ENCODE measurements around the gene PCDH19.

The PCDH19 gene

DNA sequence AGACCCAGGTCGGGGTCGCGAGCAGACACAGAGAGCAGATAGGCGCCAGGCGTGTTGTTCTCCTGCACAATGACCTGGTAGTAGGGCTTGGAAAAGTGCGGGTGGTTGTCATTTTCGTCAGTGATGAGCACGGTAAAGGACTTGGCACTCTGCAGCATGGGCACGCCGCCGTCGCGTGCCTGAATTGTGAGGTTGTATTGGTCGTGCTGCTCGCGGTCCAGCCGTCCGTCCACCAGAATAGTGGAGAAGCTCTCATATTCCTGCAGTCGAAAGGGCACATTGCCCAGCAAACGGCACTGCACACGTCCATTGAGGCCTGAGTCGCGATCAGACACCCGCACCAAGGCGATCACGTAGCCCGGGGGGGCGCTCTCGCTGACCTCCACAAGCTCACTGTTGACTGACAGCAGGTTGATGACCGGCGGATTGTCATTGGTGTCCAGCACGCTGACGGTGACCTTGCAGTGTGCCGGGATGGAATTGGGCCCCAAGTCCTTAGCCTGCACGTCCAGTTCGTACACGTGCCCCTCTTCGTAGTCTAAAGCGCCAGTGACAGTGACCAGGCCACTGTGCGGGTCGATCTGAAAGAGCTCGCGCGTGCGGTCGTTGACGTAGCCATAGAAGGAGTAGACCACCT, 2.8 kb downstream of the PCDH19 start:
- Histone ChIP-seq H3K27me3 (no peaks in the 10 kb centered on the region), H3K9me3 (no peaks in the 10 kb centered on the region), H3K4me1 (no peaks in the 10 kb centered on the region), H3K36me3 (peaks cover 4% of the 10 kb centered on the region; the same call in 1 of the 2 replicates), H3K4me3 (ENCODE audit: low read depth, low read length) (no peak overlapping the region)
- no peak for DNase-seq
- no peak for TF ChIP-seq CTCF (IDR thresholded peaks at IDR 0.05; ENCODE audit: low read depth, low read length)

DNA sequence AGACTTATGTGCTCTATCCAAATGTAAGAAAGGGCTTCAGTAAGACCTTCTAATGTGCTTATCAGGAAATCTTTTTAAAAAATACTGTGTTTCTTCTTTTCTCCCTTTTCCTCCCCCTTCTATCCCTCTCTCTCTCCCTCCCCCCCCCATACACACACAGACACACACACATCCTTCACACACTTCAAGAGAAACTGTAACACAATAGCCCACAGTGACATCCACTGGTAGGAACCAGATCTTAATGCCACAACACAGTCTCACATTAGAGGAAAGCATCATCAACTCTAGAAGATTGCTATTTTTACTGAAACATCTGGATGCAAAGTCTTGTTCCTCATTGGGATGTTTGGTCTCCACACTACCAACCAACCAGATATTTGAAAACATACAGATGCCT, 4.6 kb downstream of the PCDH19 start:
- Histone ChIP-seq H3K4me1 (no peaks in the 10 kb centered on the region), H3K9me3 (no peaks in the 10 kb centered on the region), H3K36me3 (peaks cover 4% of the 10 kb centered on the region; the same call in 1 of the 2 replicates), H3K4me3 (ENCODE audit: low read depth, low read length) (peak overlapping the region; percentile 55), H3K27me3 (no peaks in the 10 kb centered on the region)
- peak; percentile 33 for TF ChIP-seq CTCF (IDR thresholded peaks at IDR 0.05; ENCODE audit: low read depth, low read length)
- DNase-seq, result no peak

- no peaks in the 10 kb centered on the region for H3K9me3 ChIP-seq
- TF ChIP-seq CTCF (IDR thresholded peaks at IDR 0.05; ENCODE audit: low read depth, low read length), result no peak
- peaks cover 4% of the 10 kb centered on the region; the same call in 1 of the 2 replicates for H3K36me3 ChIP-seq
- H3K27me3 ChIP-seq, result no peaks in the 10 kb centered on the region
- H3K4me3 ChIP-seq (ENCODE audit: low read depth, low read length), result peak overlapping the region; percentile 55
- DNase-seq, result no peak
- H3K4me1 ChIP-seq, result no peaks in the 10 kb centered on the region
These were observed 5.2 kb downstream of the PCDH19 start for GRCh38 chrX:100404851-100405250.

- DNase-seq, result no peak
- H3K36me3 ChIP-seq, result no peaks in the 10 kb centered on the region
- no peak for TF ChIP-seq CTCF (IDR thresholded peaks at IDR 0.05; ENCODE audit: low read depth, low read length)
- H3K4me3 ChIP-seq (ENCODE audit: low read depth, low read length), result no peak overlapping the region
- H3K9me3 ChIP-seq, result no peaks in the 10 kb centered on the region
- H3K27me3 ChIP-seq, result no peaks in the 10 kb centered on the region
- no peaks in the 10 kb centered on the region for H3K4me1 ChIP-seq
These were observed 14.3 kb downstream of the PCDH19 start for GRCh38 chrX:100395781-100396180.

DNA sequence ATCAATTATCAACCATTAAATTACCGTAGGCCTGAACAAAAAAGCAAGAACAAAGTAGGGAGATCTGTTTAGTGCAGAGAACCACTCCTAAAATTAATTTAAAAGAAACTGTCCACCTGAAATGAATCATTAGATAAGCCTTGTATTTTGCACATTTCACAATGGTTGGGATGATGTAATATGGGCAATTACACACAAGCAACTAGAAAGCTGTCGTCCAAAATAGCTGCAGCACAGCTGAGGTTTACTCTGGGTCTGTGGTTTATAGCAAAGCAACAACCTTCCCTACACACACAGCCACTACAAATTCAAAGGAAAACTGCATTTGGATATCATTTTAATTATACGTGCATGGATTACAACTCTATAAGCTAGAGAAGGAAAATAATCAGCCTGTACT, 28.5 kb downstream of the PCDH19 start:
- Histone ChIP-seq H3K9me3 (no peaks in the 10 kb centered on the region), H3K36me3 (no peaks in the 10 kb centered on the region), H3K4me1 (peaks cover 3% of the 10 kb centered on the region; the same call in 1 of the 2 replicates), H3K4me3 (ENCODE audit: low read depth, low read length) (peak overlapping the region; percentile 24), H3K27me3 (no peaks in the 10 kb centered on the region)
- DNase-seq, result no peak
- TF ChIP-seq CTCF (IDR thresholded peaks at IDR 0.05; ENCODE audit: low read depth, low read length), result no peak

- peak; percentile 13 for DNase-seq
- no peaks in the 10 kb centered on the region for H3K36me3 ChIP-seq
- peak overlapping the region; percentile 29; the same call in 1 of the 2 replicates for H3K4me3 ChIP-seq (ENCODE audit: low read depth, low read length)
- TF ChIP-seq CTCF (IDR thresholded peaks at IDR 0.05; ENCODE audit: low read depth, low read length), result peak; percentile 64
- peaks cover 3% of the 10 kb centered on the region; the same call in 1 of the 2 replicates for H3K4me1 ChIP-seq
- H3K27me3 ChIP-seq, result no peaks in the 10 kb centered on the region
- no peaks in the 10 kb centered on the region for H3K9me3 ChIP-seq
These were observed 30.6 kb downstream of the PCDH19 start for GRCh38 chrX:100379388-100379986.
